ENCODE data around the gene GET4. TPM values are rescaled to one million over a fixed set of nuclear protein-coding genes. Genes with fewer than 3 reads are reported as not detected.

GET4 gene
- total RNA-seq, 4 donors from 2014 or later, result 24.6 to 40.8 (median 30.0) TPM

DNA sequence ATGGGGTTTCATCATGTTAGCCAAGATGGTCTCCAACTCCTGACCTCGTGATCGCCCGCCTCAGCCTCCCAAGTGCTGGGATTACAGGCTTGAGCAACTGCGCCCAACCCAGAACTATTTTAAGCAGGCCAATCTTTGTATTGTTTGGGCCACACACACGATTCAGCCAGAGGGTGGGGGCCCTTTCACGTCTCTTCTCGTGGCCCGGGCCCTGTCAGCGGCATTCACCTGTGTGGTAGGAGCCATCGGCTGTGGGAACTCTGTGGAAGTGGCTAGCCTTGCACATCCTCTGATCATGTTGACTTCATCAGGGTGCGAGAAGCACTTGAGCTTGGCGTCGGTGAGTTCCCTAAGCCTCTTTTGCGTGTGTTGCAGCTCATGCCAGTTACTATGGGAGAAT is 27.2 kb upstream of the GET4 start:
- intact Hi-C loops (cut with DNase I; ENCODE audit: low total_unique reads), result no loop called here
- Histone ChIP-seq H3K4me3 (no peak overlapping the region), H3K27me3 (no peaks in the 10 kb centered on the region), H3K27ac (no peak overlapping the region), H3K9me3 (no peaks in the 10 kb centered on the region), H3K36me3 (peaks cover 0 to 55% of the 10 kb centered on the region in 2 donors), H3K4me1 (peaks cover 9 to 10% of the 10 kb centered on the region in 2 donors)
- ATAC-seq, result no peak
- TF ChIP-seq CTCF (IDR thresholded peaks at IDR 0.05 in 4 of 5, conservative IDR thresholded peaks at IDR 0.05 in 1 of 5) (no peak), POLR2A (IDR thresholded peaks at IDR 0.05) (no peak)
- in situ Hi-C loops (cut with MboI; ENCODE audit: low sequenced_read_pairs in 4 of 4), result no loop called here
- DNase-seq, result no peak

DNA sequence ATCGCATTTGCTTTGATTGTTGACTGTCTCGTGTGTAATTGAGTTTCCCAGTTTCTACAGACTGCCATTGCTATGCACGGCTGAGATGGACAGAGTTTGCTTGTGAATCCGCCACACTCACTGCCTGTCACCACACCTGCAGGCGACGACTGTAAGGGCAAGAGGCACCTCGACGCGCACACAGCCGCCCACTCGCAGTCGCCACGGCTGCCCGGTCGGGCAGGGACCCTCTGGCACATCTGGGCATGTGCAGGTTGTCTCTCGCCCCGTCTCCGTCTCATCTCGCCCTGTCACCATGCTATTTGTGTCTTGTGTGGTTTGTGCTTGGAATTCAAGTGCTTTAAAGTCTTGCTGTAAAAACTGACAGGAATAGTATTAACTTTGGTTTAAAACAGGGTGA is 26.6 kb upstream of the GET4 start:
- TF ChIP-seq CTCF (IDR thresholded peaks at IDR 0.05 in 4 of 5, conservative IDR thresholded peaks at IDR 0.05 in 1 of 5) (no peak), POLR2A (IDR thresholded peaks at IDR 0.05) (no peak)
- ATAC-seq (no peak), DNase-seq (no peak)
- Histone ChIP-seq H3K27ac (no peak overlapping the region), H3K4me1 (peaks cover 9 to 10% of the 10 kb centered on the region in 2 donors), H3K36me3 (peaks cover 0 to 55% of the 10 kb centered on the region in 2 donors), H3K27me3 (no peaks in the 10 kb centered on the region), H3K9me3 (no peaks in the 10 kb centered on the region), H3K4me3 (no peak overlapping the region)
- in situ Hi-C loops (cut with MboI; ENCODE audit: low sequenced_read_pairs in 4 of 4), result no loop called here
- intact Hi-C loops (cut with DNase I; ENCODE audit: low total_unique reads), result no loop called here

- intact Hi-C loops (cut with DNase I; ENCODE audit: low total_unique reads) (no loop called here), in situ Hi-C loops (cut with MboI; ENCODE audit: low sequenced_read_pairs in 4 of 4) (no loop called here)
- TF ChIP-seq POLR2A (IDR thresholded peaks at IDR 0.05) (no peak), CTCF (IDR thresholded peaks at IDR 0.05 in 4 of 5, conservative IDR thresholded peaks at IDR 0.05 in 1 of 5) (no peak)
- no peak overlapping the region for H3K4me3 ChIP-seq
- DNase-seq, result no peak
- no peak for ATAC-seq
- H3K27me3 ChIP-seq, result no peaks in the 10 kb centered on the region
- H3K36me3 ChIP-seq, result peaks cover 0 to 58% of the 10 kb centered on the region in 2 donors
- peaks cover 9 to 10% of the 10 kb centered on the region in 2 donors for H3K4me1 ChIP-seq
- H3K27ac ChIP-seq, result no peak overlapping the region
- H3K9me3 ChIP-seq, result no peaks in the 10 kb centered on the region
These were observed 25.1 kb upstream of the GET4 start for GRCh38 chr7:851204-851603.

DNA sequence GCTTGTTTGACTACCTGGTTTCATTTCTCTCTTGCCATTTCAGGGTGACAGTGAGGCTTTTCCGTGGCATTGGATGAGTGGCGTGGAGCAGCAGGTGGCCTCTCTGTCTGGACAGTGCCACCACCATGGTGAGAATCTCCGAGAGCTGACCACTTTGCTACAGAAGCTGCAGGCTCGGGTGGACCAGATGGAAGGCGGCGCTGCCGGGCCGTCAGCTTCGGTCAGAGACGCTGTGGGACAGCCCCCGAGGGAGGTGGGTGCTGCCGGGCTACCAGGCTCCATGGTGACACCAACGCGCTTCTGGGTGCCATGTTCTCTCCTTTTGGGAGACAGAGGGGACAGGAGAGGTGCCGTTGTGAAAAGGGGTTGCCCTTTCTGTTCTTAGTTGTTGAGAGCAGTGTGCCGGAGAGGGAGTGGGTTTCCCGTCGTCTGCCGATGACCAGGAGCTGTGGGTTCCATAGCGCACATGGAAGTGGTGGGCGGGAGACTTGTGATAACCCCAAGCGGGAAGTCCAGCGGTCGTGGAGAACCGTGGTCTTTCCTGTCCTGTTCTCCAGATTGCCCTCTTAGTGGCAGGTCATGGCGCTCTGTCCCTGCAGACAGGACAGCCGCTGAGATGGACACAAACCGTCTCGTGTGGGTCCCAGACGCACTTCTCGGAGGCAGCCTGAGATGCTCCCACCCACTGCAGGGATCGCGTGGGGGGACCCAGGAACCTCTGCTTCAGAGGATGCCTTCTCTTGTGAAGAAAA is 22.8 kb upstream of the GET4 start:
- Histone ChIP-seq H3K36me3 (peaks cover 0 to 74% of the 10 kb centered on the region in 2 donors), H3K4me3 (no peak overlapping the region), H3K27me3 (no peaks in the 10 kb centered on the region), H3K9me3 (no peaks in the 10 kb centered on the region), H3K27ac (no peak overlapping the region), H3K4me1 (peaks cover 9 to 22% of the 10 kb centered on the region in 2 donors)
- intact Hi-C loops (cut with DNase I; ENCODE audit: low total_unique reads) (no loop called here), in situ Hi-C loops (cut with MboI; ENCODE audit: low sequenced_read_pairs in 4 of 4) (no loop called here)
- no peak for DNase-seq
- ATAC-seq, result no peak
- TF ChIP-seq CTCF (IDR thresholded peaks at IDR 0.05 in 4 of 5, conservative IDR thresholded peaks at IDR 0.05 in 1 of 5) (no peak), POLR2A (IDR thresholded peaks at IDR 0.05) (no peak)
